ENCODE results near the gene SLC26A2. TPM values are rescaled to one million over a fixed set of nuclear protein-coding genes. Genes with fewer than 3 reads are reported as not detected.

The SLC26A2 gene
- polyA plus RNA-seq, 1 experiment: 3.3 TPM

- no peak for DNase-seq (ENCODE audit: low read depth)
- ChIA-PET POLR2A (no interaction called here), CTCF (interaction anchor here (0.9 to 3.3 kb wide), 4 partner anchors 16 to 141 kb away, joined by 3 to 19 read pairs (median 4); no protein-coding TSS in a partner anchor)
- Histone ChIP-seq H3K27me3 (ENCODE audit: control insufficient read depth, insufficient read depth, low read length) (no peaks in the 10 kb centered on the region), H3K4me3 (ENCODE audit: low read depth, low read length) (no peak overlapping the region), H3K36me3 (ENCODE audit: control insufficient read depth, insufficient read depth, low read length) (no peaks in the 10 kb centered on the region)
- TF ChIP-seq, protein P1, sequence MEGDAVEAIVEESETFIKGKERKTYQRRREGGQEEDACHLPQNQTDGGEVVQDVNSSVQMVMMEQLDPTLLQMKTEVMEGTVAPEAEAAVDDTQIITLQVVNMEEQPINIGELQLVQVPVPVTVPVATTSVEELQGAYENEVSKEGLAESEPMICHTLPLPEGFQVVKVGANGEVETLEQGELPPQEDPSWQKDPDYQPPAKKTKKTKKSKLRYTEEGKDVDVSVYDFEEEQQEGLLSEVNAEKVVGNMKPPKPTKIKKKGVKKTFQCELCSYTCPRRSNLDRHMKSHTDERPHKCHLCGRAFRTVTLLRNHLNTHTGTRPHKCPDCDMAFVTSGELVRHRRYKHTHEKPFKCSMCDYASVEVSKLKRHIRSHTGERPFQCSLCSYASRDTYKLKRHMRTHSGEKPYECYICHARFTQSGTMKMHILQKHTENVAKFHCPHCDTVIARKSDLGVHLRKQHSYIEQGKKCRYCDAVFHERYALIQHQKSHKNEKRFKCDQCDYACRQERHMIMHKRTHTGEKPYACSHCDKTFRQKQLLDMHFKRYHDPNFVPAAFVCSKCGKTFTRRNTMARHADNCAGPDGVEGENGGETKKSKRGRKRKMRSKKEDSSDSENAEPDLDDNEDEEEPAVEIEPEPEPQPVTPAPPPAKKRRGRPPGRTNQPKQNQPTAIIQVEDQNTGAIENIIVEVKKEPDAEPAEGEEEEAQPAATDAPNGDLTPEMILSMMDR (IDR thresholded peaks at IDR 0.05; ENCODE audit: insufficient read depth, low read depth, low read length): no peak
Observed at GRCh38 chr5:149975409-149975808, 14.9 kb downstream of the SLC26A2 start.

GRCh38 chr5:149979896-149980295 lies 19.3 kb downstream of the SLC26A2 start:
- TF ChIP-seq, protein P1 (IDR thresholded peaks at IDR 0.05; ENCODE audit: insufficient read depth, low read depth, low read length): no peak
- Histone ChIP-seq H3K27me3 (ENCODE audit: control insufficient read depth, insufficient read depth, low read length) (no peaks in the 10 kb centered on the region), H3K36me3 (ENCODE audit: control insufficient read depth, insufficient read depth, low read length) (no peaks in the 10 kb centered on the region), H3K4me3 (ENCODE audit: low read depth, low read length) (no peak overlapping the region)
- ChIA-PET POLR2A (no interaction called here), CTCF (interaction anchor here (1.2 to 1.4 kb wide), 2 partner anchors 11 to 13 kb away, joined by 3 to 4 read pairs; no protein-coding TSS in a partner anchor)
- no peak for DNase-seq (ENCODE audit: low read depth)

- TF ChIP-seq, protein P1 (IDR thresholded peaks at IDR 0.05; ENCODE audit: insufficient read depth, low read depth, low read length): no peak
- no peaks in the 10 kb centered on the region for H3K36me3 ChIP-seq (ENCODE audit: control insufficient read depth, insufficient read depth, low read length)
- ChIA-PET POLR2A (no interaction called here), CTCF (interaction anchor here (1.1 to 2.5 kb wide), 4 partner anchors 9 to 147 kb away, joined by 3 to 7 read pairs (median 5); no protein-coding TSS in a partner anchor)
- DNase-seq (ENCODE audit: low read depth): no peak
- H3K27me3 ChIP-seq (ENCODE audit: control insufficient read depth, insufficient read depth, low read length): no peaks in the 10 kb centered on the region
- no peak overlapping the region for H3K4me3 ChIP-seq (ENCODE audit: low read depth, low read length)
Observed at GRCh38 chr5:149981206-149981605, 20.6 kb downstream of the SLC26A2 start.

- no peak for DNase-seq (ENCODE audit: low read depth)
- CTCF ChIA-PET: interaction anchor here (1.3 to 2.5 kb wide), 4 partner anchors 9 to 148 kb away, joined by 4 to 11 read pairs (median 7); no protein-coding TSS in a partner anchor
- Histone ChIP-seq H3K27me3 (ENCODE audit: control insufficient read depth, insufficient read depth, low read length) (no peaks in the 10 kb centered on the region), H3K4me3 (ENCODE audit: low read depth, low read length) (no peak overlapping the region), H3K36me3 (ENCODE audit: control insufficient read depth, insufficient read depth, low read length) (no peaks in the 10 kb centered on the region)
- POLR2A ChIA-PET: no interaction called here
- TF ChIP-seq, protein P1 (IDR thresholded peaks at IDR 0.05; ENCODE audit: insufficient read depth, low read depth, low read length): no peak
Observed at GRCh38 chr5:149982505-149982904, 21.9 kb downstream of the SLC26A2 start.

DNA sequence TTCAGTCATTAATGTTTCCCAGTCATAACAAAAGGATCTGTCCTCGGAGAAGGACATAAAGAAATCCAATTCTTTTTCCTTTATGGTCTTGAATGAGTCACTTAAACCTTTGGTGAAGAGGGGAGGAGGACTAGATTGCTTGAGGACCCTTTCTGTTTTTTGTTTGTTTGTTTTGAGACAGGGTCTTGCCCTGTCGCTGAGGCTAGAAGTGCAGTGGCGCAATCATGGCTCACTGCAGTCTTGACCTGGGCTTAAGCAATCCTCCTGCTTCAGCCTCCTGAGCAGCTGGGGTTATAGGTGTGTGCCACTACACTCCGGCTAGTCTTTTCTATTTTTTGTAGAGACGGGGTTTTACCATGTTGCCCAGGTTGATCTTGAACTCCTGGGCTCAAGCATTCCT lies 27.6 kb downstream of the SLC26A2 start:
- no peak for DNase-seq (ENCODE audit: low read depth)
- no peaks in the 10 kb centered on the region for H3K36me3 ChIP-seq (ENCODE audit: control insufficient read depth, insufficient read depth, low read length)
- no peak overlapping the region for H3K4me3 ChIP-seq (ENCODE audit: low read depth, low read length)
- no peaks in the 10 kb centered on the region for H3K27me3 ChIP-seq (ENCODE audit: control insufficient read depth, insufficient read depth, low read length)
- TF ChIP-seq, protein P1 (IDR thresholded peaks at IDR 0.05; ENCODE audit: insufficient read depth, low read depth, low read length): no peak
- POLR2A ChIA-PET: no interaction called here
- CTCF ChIA-PET: no interaction called here
